GM12878 (cell line): ENCODE results near the gene ICAM4. TPM values are rescaled to one million over a fixed set of nuclear protein-coding genes. Genes with fewer than 3 reads are reported as not detected.
A peak's percentile ranks its signal among the peaks of the same experiment; 100 is the strongest.

Source experiments
- ATAC-seq: fragments of 200-7000 bp; cut with Tn5 transposase; 3 replicates; pipeline ENCODE4 v1.9.1; 2020; ENCODE audit warnings: mild to moderate bottlenecking, moderate library complexity
- BruUV-seq: library from RNA; stranded (reverse); fragments of 400-500 nt; replicated peaks from 2 replicates; lab custom pipeline; 2021; lab: Mats Ljungman, UMichigan
- CTCF ChIA-PET: fragments of 300-600 bp; sonication (Branson Sonifier 250); formaldehyde crosslinking; extraction: SDS; loops from one replicate; lab custom pipeline; 2021; ENCODE audit warnings: inconsistent platforms; lab: Yijun Ruan, JAX
- POLR2A ChIA-PET: fragments of 350-600 bp; formaldehyde crosslinking; extraction: SDS; loops from one replicate; lab custom pipeline; 2021; ENCODE audit warnings: inconsistent platforms; lab: Charles Lee
- RAD21 ChIA-PET: fragments of 300-600 bp; sonication (Branson Sonifier 250); formaldehyde crosslinking; loops from one replicate; lab custom pipeline; 2023; ENCODE audit warnings: antibody characterized with exemption; ENCODE audit not compliant: unreplicated experiment; lab: Charles Lee
- SMC1A ChIA-PET: fragments of 300-600 bp; sonication (Branson Sonifier 250); formaldehyde crosslinking; loops from one replicate; lab custom pipeline; 2023; ENCODE audit not compliant: unreplicated experiment, uncharacterized antibody; lab: Charles Lee
- DNase-seq: peaks from one replicate; pipeline ENCODE4 v3.0.0-alpha.2; 2011; ENCODE audit warnings: low read depth, low spot score
- FAIRE-seq: peaks from 3 replicates; lab custom pipeline; 2011; peaks lifted over from hg19 to GRCh38; lab: Jason Lieb, UNC
- H2AFZ ChIP-seq: 2 replicates; pipeline ENCODE4 v1.6.0; 2011; ENCODE audit warnings: low read depth, low read length, control low read depth; ENCODE audit not compliant: control insufficient read depth
- H3K27ac ChIP-seq: 2 replicates; pipeline ENCODE4 v1.5.1; 2011; ENCODE audit warnings: control low read depth; ENCODE audit not compliant: control insufficient read depth, insufficient read depth
- H3K27me3 ChIP-seq, 2 experiments: replicated peaks in 1 of 2; 2 replicates each; pipeline versions ENCODE4 v1.6.0 to v1.6.1; 2011; ENCODE audit warnings: low read length in 1 of 2; ENCODE audit not compliant: control insufficient read depth in 2 of 2, insufficient read depth in 2 of 2
- H3K36me3 ChIP-seq, 2 experiments: 2 replicates each; pipeline ENCODE4 v1.5.1; 2011; ENCODE audit warnings: low read length in 1 of 2; ENCODE audit not compliant: control insufficient read depth in 2 of 2, insufficient read depth in 2 of 2
- H3K4me1 ChIP-seq: 2 replicates; pipeline ENCODE4 v1.6.1; 2011; ENCODE audit warnings: mild to moderate bottlenecking, low read length, moderate library complexity, mixed read lengths; ENCODE audit not compliant: control insufficient read depth, insufficient read depth
- H3K4me2 ChIP-seq: 2 replicates; pipeline ENCODE4 v1.6.0; 2011; ENCODE audit warnings: control low read depth; ENCODE audit not compliant: control insufficient read depth, insufficient read depth
- H3K4me3 ChIP-seq: fragments of 200-600 bp; sonication (generic); 2 replicates; pipeline ENCODE4 v1.5.1; 2016
- H3K79me2 ChIP-seq: 2 replicates; pipeline ENCODE4 v1.6.0; 2011; ENCODE audit warnings: low read length; ENCODE audit not compliant: control insufficient read depth, insufficient read depth
- H3K9ac ChIP-seq: 2 replicates; pipeline ENCODE4 v1.8.0; 2011; ENCODE audit warnings: low read length, control low read depth, mixed read lengths; ENCODE audit not compliant: control insufficient read depth, insufficient read depth
- H3K9me3 ChIP-seq: replicated peaks from 3 replicates; pipeline ENCODE4 v1.5.1; 2011; ENCODE audit warnings: mild to moderate bottlenecking, low read length; ENCODE audit not compliant: control insufficient read depth, insufficient read depth
- H4K20me1 ChIP-seq: 2 replicates; pipeline ENCODE4 v1.6.0; 2011; ENCODE audit not compliant: control insufficient read depth, insufficient read depth
- BMI1 ChIP-seq: fragments of 450-650 bp; IDR thresholded peaks from 2 replicates; pipeline ENCODE4 v1.6.1; 2016; ENCODE audit warnings: mild to moderate bottlenecking, moderate library complexity, borderline replicate concordance
- E2F8 ChIP-seq: fragments of 450-650 bp; IDR thresholded peaks from 2 replicates; pipeline ENCODE4 v1.6.1; 2018; ENCODE audit warnings: mild to moderate bottlenecking, low read depth, moderate library complexity; ENCODE audit not compliant: partially characterized antibody
- FOXK2 ChIP-seq: fragments of 450-650 bp; IDR thresholded peaks from 2 replicates; pipeline ENCODE4 v1.6.1; 2017; ENCODE audit warnings: mild to moderate bottlenecking, moderate library complexity
- FOXM1 ChIP-seq: IDR thresholded peaks from 2 replicates; pipeline ENCODE4 v1.6.1; 2012; ENCODE audit warnings: low read depth, mild to moderate bottlenecking, inconsistent platforms, low read length, moderate library complexity
- KLF5 ChIP-seq: fragments of 450-650 bp; IDR thresholded peaks from 2 replicates; pipeline ENCODE4 v1.6.1; 2014; ENCODE audit warnings: mild to moderate bottlenecking; ENCODE audit not compliant: partially characterized antibody
- MTA3 ChIP-seq: IDR thresholded peaks from 2 replicates; pipeline ENCODE4 v1.6.1; 2012; ENCODE audit warnings: low read length, inconsistent platforms, borderline replicate concordance
- ZBTB11 ChIP-seq: fragments of 450-650 bp; formaldehyde crosslinking; IDR thresholded peaks from 2 replicates; pipeline ENCODE4 v1.5.0; 2022; ENCODE audit warnings: mild to moderate bottlenecking, missing genetic modification characterization
- ZNF592 ChIP-seq: fragments of 450-650 bp; IDR thresholded peaks from 2 replicates; pipeline ENCODE4 v1.6.1; 2017; ENCODE audit warnings: mild to moderate bottlenecking, moderate library complexity
- WGBS: methylation state at CpG from one replicate; pipeline ENCODE4 v1.1.6; 2016; ENCODE audit warnings: low lambda C conversion rate; ENCODE audit not compliant: insufficient replicate concordance, insufficient coverage; ENCODE audit errors: missing lambda C conversion rate; 5-methylcytosine and 5-hydroxymethylcytosine counted together
- in situ Hi-C: fragments of 300-500 bp; cut with MboI; formaldehyde crosslinking; loops from 9 replicates; pipeline ENCODE4 v1.14.3; 2018; ENCODE audit warnings: mixed read lengths
- intact Hi-C: fragments of 100-400 bp; cut with micrococcal nuclease; formaldehyde crosslinking; loops from one replicate; pipeline ENCODE4 v1.14.2; 2022; ENCODE audit not compliant: unreplicated experiment
- polyA plus RNA-seq, 11 experiments: library from polyadenylated mRNA; depleted of rRNA in 4 of 11; unstranded in 6 of 11; stranded (reverse) in 5 of 11; fragments of >200 nt; fragmentation: Nextera tagmentation in 4 of 11; fragmentation: Illumina TruSeq in 1 of 11; extraction: Ambion mirVana in 4 of 11; extraction: Trizol in 1 of 11; gene quantifications; 1 replicate in 1 of 11; 2 replicates in 10 of 11; pipeline versions ENCODE4 v1.2.1 to v1.2.3, GENCODE V29; 2011 to 2016; ENCODE audit warnings: inconsistent platforms in 2 of 11, missing spikeins in 2 of 11, low read depth in 1 of 11
- total RNA-seq, 4 experiments: library from RNA; depleted of rRNA in 3 of 4; stranded (reverse); fragments of >200 nt in 3 of 4; fragmentation: Illumina TruSeq in 1 of 4; extraction: Trizol in 1 of 4; gene quantifications; 2 replicates each; pipeline versions ENCODE4 v1.2.1 to v1.2.3, GENCODE V29; 2013 to 2021
- TF ChIP-seq, protein P1 (sequence below): fragments of 150-350 bp; IDR thresholded peaks from 2 replicates; pipeline ENCODE4 v1.6.1; 2014; ENCODE audit warnings: mild to moderate bottlenecking, low read depth, low read length

ICAM4 gene
- total and polyA plus RNA-seq, 10 of the 15 experiments (the other 5 are each of a cell fraction or from before 2014, with no cell fraction given), result 0.31 to 5.1 (median 1.7) TPM

GRCh38 chr19:10328558-10329429 is 42.0 kb downstream of the ICAM4 start:
- Histone ChIP-seq H3K4me3 (no peak overlapping the region), H3K9ac (no peak overlapping the region), H3K4me1 (peaks cover 6% of the 10 kb centered on the region), H3K36me3 (peaks cover 22 to 36% of the 10 kb centered on the region in 2 experiments), H3K27ac (no peak overlapping the region), H3K27me3 (no peaks in the 10 kb centered on the region), H2AFZ (no peak overlapping the region), H3K79me2 (peaks cover 31% of the 10 kb centered on the region), H3K4me2 (no peak overlapping the region), H4K20me1 (no peaks in the 10 kb centered on the region), H3K9me3 (no peaks in the 10 kb centered on the region)
- ChIA-PET SMC1A (no interaction called here), CTCF (interaction anchor here (0.8 kb wide), 1 partner anchor 11 kb away, joined by 3 read pairs; no protein-coding TSS in a partner anchor), RAD21 (interaction anchor here (0.7 kb wide), 1 partner anchor 60 kb away, joined by 3 read pairs; no protein-coding TSS in a partner anchor), POLR2A (interaction anchor here (0.7 kb wide), 1 partner anchor 363 kb away, joined by 4 read pairs; no protein-coding TSS in a partner anchor)
- FAIRE-seq (no peak), ATAC-seq (no peak), DNase-seq (no peak)
- BruUV-seq, result TSS peak; percentile 6
- TF ChIP-seq FOXK2, result no peak
- TF ChIP-seq E2F8, result no peak
- no peak for TF ChIP-seq ZBTB11 (CRISPR knock-in tag)
- no peak for TF ChIP-seq FOXM1
- TF ChIP-seq MTA3, result no peak
- no peak for TF ChIP-seq KLF5
- TF ChIP-seq, protein P1, sequence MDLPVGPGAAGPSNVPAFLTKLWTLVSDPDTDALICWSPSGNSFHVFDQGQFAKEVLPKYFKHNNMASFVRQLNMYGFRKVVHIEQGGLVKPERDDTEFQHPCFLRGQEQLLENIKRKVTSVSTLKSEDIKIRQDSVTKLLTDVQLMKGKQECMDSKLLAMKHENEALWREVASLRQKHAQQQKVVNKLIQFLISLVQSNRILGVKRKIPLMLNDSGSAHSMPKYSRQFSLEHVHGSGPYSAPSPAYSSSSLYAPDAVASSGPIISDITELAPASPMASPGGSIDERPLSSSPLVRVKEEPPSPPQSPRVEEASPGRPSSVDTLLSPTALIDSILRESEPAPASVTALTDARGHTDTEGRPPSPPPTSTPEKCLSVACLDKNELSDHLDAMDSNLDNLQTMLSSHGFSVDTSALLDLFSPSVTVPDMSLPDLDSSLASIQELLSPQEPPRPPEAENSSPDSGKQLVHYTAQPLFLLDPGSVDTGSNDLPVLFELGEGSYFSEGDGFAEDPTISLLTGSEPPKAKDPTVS, result no peak
- no peak for TF ChIP-seq BMI1
- no peak for TF ChIP-seq ZNF592
- in situ Hi-C loops, result no loop called here
- WGBS, result 98% methylated on average over 41 of the region's 41 CpGs
- intact Hi-C loops, result no loop called here
